Stimulated activated CD8-positive, alpha-beta memory T cell treated with anti-CD3 and anti-CD28 coated beads, Interleukin-7, amount 100 ng/mL, for 24 hours (primary cell): Measurements from ENCODE around the gene SLC2A4.

ENCODE experiments used
- DNase-seq: peaks from one replicate; pipeline ENCODE4 v3.0.0-alpha.2; 2020; ENCODE audit warnings: low read depth

SLC2A4 gene

DNA sequence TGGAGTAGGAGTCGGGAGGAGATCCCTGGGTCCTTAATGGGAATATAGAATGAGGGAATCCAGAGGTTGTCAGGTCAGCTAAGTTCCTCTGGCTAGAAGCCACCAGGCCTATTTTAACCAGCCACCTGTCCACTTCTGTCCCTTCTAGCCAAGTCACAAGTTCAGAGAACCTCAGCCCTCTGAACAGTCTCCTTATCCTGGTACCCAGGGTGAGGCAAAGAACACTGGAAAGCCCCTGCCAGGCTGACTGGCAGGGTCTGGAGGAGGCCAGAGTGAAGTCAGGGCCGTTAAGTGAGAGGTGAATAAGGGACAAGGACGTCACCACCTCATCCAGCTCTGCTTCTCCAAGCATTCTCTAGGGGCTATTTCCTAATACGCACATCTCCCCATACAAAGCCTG, 32.7 kb upstream of the SLC2A4 start:
- DNase-seq, result no peak

- no peak for DNase-seq
Measured at GRCh38 chr17:7249214-7249613, 32.3 kb upstream of the SLC2A4 start.

DNA sequence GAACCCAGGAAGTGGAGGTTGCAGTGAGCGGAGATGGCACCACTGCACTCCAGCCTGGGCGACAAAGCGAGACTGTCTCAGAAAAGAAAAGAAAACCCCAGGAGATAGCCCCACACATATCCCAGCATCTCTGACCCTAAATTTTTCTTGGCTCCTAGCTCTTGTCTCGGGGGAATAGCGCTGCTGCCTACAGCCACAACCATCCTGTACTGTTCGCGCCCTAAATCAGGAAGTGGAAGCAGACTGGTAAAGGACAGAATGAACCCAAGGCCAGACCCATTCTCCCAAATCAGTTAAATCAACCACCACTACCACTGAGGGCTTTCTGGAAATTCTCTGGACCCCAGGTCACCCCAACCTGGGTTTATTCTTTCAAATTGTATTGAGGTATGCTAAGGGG, 31.7 kb upstream of the SLC2A4 start:
- DNase-seq, result no peak

DNA sequence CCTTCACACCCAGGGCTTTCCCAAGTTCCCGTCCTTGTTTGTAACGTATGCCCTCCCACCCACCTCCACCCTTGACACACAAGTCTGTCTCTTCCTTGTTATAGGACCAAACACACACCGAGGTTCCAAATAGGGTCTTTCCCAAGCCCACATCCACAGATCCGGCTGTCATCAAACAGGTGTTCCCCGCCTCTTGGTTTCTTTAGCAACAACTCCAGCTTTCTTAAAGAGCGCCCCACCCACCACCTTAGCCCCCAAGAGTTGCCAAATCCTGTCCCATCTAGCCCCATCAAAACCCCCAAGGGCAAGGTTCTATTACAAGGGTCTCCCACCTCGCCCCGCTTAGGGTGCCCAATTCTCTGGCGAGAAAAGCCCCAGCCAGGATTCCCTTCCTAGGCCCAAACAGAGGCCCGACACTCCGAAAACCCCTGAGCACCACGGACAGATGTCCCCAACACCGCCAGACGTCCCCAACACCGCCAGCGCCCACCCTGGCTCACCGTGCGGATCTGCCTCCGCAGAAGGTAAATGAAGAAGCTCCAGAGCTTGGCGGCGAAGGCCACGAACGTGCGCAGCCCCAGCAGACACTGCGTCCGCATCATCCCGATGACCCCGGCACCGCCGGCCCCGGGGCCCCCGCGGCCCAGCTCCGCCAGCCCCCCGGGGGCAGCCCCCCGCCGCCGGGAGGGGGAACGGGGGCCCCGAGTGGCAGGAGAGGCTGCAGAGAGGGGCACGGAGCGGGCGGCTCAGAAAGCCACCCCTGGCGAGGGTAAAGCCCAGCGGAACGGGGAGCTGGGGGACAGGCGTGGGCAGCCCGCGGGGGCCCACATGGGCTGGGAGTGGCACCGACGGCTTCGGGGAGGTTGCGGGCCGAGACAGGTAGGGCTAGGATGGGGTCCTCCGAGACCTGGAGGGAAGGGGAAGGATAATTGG, 30.6 kb upstream of the SLC2A4 start:
- DNase-seq, result no peak

GRCh38 chr17:7251661-7252175, 29.8 kb upstream of the SLC2A4 start, which contains the start of gene CTDNEP1:
Gene CTDNEP1, minus strand, starts transcription at chr17:7251734. Its CDS starts 438 bp downstream, at chr17:7251296.
- DNase-seq, result peak; percentile 98

GRCh38 chr17:7252176-7253043, 29.1 kb upstream of the SLC2A4 start, which contains the start of gene ELP5:
Gene ELP5, plus strand, starts transcription at chr17:7252215. Its CDS starts 336 bp downstream, at chr17:7252551.
- peak; percentile 80 for DNase-seq

DNA sequence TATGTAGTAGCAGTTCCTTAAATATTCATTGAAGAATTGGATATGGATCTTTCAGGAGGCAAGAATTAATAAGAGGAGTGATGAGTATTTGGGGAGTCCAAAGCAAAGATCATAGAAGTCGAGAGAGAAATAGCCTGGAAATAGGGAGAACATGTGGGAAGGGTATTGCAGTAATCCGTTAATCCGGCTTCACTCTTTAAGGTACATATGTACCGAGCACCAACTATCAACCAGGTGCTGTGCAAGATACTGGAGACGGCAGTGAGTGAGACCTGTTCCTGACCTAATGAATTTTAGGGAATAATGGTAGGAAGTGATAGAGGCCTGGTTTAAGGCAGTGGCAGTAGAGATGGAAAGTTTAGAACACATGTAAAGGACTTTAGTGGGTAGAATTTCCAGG, 28.4 kb upstream of the SLC2A4 start:
- no peak for DNase-seq

DNA sequence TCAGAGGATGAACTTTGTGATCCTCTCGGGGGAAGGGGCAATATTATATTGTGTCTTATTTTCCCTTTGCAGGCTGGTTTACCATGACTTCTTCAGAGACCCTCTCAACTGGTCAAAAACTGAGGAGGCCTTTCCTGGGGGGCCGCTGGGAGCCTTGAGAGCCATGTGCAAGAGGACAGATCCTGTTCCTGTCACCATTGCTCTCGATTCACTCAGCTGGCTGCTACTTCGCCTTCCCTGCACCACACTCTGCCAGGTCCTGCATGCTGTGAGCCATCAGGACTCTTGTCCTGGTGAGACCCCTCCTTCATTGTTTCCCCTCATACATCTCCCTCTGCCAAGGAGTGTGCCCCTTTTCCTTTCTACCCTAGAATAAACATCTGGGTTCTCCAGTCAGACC, 27.0 kb upstream of the SLC2A4 start:
- DNase-seq, result no peak

DNA sequence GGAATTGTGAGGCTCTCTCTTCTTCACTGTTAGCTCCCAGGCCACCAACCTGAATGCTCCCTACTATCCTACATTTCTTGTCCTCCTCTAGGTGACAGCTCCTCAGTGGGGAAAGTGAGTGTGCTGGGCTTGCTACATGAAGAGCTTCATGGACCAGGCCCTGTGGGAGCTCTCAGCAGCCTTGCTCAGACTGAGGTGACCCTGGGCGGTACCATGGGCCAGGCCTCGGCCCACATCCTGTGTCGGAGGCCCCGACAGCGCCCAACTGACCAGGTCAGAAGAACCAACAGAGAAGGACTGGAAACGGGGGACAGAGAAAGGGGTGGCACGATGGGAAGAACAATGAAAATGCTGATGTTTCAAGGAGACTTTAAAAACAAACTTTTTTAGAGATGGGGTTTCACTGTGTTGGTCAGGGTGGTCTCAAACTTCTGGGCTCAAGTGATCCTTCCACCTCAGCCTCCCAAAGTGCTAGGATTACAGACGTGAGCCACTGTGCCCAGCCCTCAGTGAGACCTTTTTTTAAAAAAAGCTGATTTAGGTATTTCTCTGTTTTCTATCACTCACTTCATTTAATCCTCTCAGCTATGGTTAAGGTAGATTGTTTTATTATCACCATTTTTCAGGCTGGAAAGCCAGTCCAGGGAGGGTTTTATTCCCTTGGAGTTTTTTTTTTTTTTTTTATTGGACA, 24.6 kb upstream of the SLC2A4 start:
- no peak for DNase-seq

DNA sequence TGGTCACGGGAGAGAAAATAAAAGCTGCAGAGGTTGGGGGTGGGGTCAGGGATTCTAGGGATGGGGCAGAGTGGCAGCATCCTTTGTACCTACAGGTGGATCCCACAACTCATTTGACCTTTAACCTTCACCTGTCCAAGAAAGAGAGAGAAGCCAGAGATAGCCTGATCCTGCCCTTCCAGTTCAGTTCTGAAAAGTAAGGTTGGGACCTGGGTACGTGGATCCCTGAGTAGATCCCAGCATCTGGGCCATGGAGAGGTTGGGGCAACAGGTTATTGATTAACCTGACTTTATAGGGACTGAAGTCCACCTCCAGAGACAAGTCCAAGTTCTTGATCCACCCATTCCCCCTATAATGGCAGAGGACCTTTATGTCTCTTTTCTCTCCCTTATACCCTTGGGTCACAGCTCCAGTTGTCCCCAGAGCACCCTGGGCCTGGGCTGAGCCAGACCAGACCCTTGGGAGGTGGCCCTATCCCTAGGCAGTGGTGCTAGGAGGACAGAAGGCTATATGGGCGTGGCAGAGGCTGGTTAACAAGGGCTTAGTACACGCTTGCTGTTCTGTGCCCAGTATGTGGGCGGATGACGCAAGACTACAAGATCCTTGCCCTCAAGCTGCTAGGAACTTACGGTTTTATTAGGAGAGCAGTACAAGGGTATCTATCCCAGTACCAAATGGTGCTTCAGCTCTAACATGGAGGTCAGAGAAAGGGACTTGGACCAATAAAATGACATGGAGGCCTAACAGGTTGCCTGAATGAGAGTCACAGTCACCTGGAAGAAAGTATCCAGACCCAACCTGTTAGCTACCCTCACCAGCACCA, 22.6 kb upstream of the SLC2A4 start:
- no peak for DNase-seq

GRCh38 chr17:7259555-7259889, 22.0 kb upstream of the SLC2A4 start:
- no peak for DNase-seq

DNA sequence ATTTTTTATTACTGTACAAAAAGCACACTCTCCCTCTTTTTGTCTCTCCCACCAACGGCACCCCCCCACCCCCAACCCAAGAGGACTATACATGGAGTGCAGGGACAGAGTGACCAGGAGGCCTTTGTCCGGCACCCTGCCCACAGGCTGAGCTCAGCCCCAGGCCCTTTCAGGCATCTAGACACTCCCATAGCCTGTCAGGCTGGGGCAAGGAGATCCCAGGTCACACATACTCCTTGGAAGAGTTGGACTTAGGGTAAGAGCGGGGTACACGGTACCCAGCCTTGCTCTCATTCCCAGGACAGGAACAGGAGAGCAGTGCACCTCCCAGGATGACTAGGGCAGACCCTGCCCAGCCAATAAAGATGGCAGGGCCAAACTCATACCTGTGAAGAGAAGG, 21.4 kb upstream of the SLC2A4 start:
- no peak for DNase-seq

GRCh38 chr17:7260651-7261378, 20.7 kb upstream of the SLC2A4 start:
- DNase-seq, result no peak

GRCh38 chr17:7261379-7262191, 19.9 kb upstream of the SLC2A4 start:
- DNase-seq, result no peak

GRCh38 chr17:7262192-7262934, 19.2 kb upstream of the SLC2A4 start, which contains the start of gene CLDN7:
Gene CLDN7, minus strand, starts transcription at chr17:7262478. Its CDS starts 435 bp downstream, at chr17:7262043.
- DNase-seq, result no peak

DNA sequence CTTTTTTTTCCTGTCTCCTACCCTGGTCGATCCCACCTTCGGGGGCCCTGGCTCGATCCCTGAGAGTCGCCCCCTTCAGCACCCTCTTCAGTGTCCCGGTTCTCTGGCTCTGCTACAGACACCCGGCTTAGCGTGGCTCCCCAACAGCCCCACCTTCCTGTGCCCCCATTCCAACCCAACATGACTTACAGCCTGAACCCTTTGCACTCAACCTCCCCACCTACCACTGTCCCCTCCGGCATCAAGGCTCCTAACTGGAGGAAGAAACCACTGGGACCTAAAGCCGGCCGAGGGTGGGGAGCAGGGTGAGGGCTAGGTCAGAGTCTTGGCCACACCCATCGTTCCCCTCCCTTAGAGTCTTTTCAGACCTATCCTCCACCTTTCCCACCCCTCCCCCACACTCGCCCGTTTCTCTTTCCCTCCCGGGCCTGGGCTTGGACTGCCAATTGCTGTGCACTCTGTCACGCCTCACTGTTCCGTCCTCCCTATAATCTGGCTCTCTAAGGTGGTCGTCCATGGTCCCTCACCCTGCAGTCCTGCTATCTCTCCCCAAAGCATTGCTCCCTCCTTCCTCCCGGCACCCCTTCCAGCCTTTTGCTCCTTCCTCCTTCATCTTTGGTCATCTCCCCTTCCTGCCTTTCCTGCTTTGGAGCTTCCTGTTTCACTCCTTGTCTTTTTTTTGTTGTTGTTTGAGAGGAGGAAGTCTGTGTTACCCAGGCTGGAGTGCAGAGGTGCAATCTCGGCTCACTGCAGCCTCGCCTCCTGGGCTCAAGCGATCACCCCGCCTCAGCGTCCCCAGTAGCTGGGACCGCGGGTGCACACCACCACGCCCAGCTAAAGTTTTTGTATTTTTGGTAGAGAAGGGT, 18.4 kb upstream of the SLC2A4 start:
- no peak for DNase-seq

GRCh38 chr17:7263801-7264078, 17.8 kb upstream of the SLC2A4 start:
- DNase-seq, result no peak

DNA sequence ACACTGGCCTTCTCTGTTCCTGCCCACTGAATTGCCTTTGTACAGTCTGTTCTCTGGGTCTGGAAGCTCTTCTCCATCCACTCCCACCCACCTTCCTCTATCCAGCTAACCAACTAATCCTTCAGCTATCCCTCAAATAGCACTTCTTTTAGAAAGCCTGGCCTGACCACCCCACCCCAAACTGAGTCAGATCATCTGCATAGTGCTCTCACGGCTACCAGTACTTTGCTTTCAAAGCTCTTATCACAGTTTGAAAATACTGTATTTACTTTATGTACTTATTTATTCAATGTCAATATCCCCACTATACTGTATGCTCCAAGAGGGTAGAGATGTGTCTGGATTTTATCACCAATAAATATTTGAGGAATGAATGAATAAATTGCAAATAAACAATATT, 14.7 kb upstream of the SLC2A4 start:
- no peak for DNase-seq
